ENCODE measurements around the gene SOBP. TPM values are rescaled to one million over a fixed set of nuclear protein-coding genes. Genes with fewer than 3 reads are reported as not detected.

Gene SOBP
- total RNA-seq, 4 donors from 2014 or later: 3.8 to 32.5 (median 19.4) TPM

DNA sequence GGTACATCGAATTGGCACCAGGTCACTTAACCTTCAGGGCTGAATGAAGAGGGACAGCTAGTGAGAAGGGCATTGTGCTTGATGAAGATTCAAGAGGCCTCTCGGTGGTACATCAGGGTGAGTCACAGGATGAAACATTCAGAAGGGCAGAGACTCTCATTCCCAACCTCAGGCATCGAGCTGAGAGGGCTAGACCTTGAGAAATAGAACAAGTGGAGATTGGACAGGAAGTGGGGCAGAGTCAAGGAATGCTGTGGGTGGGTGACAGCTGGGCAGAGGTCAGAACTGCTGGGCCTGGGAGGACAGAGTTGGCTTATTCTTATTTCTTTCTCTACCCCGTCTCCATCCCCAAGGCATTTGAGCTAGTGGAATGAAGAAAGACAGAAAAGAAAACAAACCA is 208.2 kb downstream of the SOBP start:
- in situ Hi-C loops (cut with MboI; ENCODE audit: low sequenced_read_pairs in 4 of 4) (loop anchor here in 1 of 4 donors (25.0 kb wide), 1 partner anchor 386 kb away; no protein-coding TSS in a partner anchor), intact Hi-C loops (cut with DNase I; ENCODE audit: low total_unique reads) (no loop called here)
- Histone ChIP-seq H3K9me3 (no peaks in the 10 kb centered on the region), H3K4me3 (no peak overlapping the region), H3K4me1 (no peaks in the 10 kb centered on the region), H3K27ac (no peak overlapping the region), H3K36me3 (no peaks in the 10 kb centered on the region), H3K27me3 (no peaks in the 10 kb centered on the region)
- DNase-seq (no peak), ATAC-seq (no peak)
- no peak for TF ChIP-seq POLR2A (IDR thresholded peaks at IDR 0.05)
- TF ChIP-seq, protein P1, sequence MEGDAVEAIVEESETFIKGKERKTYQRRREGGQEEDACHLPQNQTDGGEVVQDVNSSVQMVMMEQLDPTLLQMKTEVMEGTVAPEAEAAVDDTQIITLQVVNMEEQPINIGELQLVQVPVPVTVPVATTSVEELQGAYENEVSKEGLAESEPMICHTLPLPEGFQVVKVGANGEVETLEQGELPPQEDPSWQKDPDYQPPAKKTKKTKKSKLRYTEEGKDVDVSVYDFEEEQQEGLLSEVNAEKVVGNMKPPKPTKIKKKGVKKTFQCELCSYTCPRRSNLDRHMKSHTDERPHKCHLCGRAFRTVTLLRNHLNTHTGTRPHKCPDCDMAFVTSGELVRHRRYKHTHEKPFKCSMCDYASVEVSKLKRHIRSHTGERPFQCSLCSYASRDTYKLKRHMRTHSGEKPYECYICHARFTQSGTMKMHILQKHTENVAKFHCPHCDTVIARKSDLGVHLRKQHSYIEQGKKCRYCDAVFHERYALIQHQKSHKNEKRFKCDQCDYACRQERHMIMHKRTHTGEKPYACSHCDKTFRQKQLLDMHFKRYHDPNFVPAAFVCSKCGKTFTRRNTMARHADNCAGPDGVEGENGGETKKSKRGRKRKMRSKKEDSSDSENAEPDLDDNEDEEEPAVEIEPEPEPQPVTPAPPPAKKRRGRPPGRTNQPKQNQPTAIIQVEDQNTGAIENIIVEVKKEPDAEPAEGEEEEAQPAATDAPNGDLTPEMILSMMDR (IDR thresholded peaks at IDR 0.05 in 4 of 5, conservative IDR thresholded peaks at IDR 0.05 in 1 of 5): no peak

DNA sequence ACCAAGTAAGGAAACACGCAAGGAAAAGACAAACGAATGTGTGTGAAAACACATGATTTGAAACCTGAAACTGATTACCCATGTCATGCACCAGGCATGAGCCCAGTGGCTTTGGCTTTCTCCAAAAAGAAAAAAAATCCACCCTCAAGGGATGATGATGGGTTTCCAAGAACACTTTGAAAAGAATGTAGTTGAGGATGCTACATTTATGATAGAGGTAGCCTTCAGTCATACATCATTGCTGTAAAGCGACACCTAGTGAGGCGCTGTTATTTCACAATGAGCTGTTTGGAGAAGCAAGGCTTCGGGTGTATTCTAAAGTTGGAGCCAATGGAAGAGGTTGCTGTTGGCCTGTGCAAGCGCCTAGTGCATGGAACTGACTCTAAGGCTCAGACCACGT is 209.3 kb downstream of the SOBP start:
- in situ Hi-C loops (cut with MboI; ENCODE audit: low sequenced_read_pairs in 4 of 4): loop anchor here in 1 of 4 donors (25.0 kb wide), 1 partner anchor 387 kb away; no protein-coding TSS in a partner anchor
- intact Hi-C loops (cut with DNase I; ENCODE audit: low total_unique reads): no loop called here
- ATAC-seq (no peak), DNase-seq (no peak)
- no peaks in the 10 kb centered on the region for H3K27me3 ChIP-seq
- H3K27ac ChIP-seq: no peak overlapping the region
- H3K4me1 ChIP-seq: no peaks in the 10 kb centered on the region
- TF ChIP-seq, protein P1 (IDR thresholded peaks at IDR 0.05 in 4 of 5, conservative IDR thresholded peaks at IDR 0.05 in 1 of 5): no peak
- TF ChIP-seq POLR2A (IDR thresholded peaks at IDR 0.05): no peak
- H3K9me3 ChIP-seq: no peaks in the 10 kb centered on the region
- no peaks in the 10 kb centered on the region for H3K36me3 ChIP-seq
- H3K4me3 ChIP-seq: no peak overlapping the region

DNA sequence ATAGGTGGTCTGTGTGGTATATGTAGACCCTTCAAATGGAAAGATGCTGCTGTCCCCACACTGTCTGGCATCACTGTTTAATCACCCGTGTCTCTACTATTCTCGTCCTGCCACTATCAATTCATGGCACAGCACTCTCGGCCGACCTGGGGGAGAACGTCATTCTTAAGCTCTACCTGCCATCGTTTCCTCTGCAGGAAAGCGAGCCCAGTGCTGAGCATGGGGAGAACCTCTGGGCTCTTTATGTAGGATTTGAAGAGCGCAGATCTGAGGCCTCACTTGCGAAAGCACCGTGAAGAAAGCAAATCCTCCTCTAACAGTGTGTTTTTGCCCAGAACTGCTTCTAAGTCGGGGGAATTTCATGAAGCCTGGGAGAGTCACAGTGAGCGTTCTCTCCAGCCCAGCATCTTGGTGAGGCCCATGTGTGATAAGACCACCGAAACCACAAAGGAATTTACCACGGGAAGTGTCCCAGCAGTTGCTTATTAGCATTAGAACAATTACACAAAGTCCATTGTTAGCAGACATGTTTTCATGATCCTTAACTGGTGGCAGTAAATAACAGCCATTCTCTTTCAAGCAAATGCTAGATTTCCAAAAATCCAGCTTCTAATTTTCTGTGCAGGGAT is 209.9 kb downstream of the SOBP start:
- Histone ChIP-seq H3K27ac (no peak overlapping the region), H3K4me3 (no peak overlapping the region), H3K4me1 (no peaks in the 10 kb centered on the region), H3K36me3 (no peaks in the 10 kb centered on the region), H3K27me3 (no peaks in the 10 kb centered on the region), H3K9me3 (no peaks in the 10 kb centered on the region)
- ATAC-seq: no peak
- in situ Hi-C loops (cut with MboI; ENCODE audit: low sequenced_read_pairs in 4 of 4) (loop anchor here in 2 of 4 donors (25.0 kb wide), 1 partner anchor 388 kb away; no protein-coding TSS in a partner anchor), intact Hi-C loops (cut with DNase I; ENCODE audit: low total_unique reads) (loop anchor here (10.0 kb wide), 1 partner anchor 385 kb away; no protein-coding TSS in a partner anchor)
- no peak for DNase-seq
- TF ChIP-seq, protein P1 (IDR thresholded peaks at IDR 0.05 in 4 of 5, conservative IDR thresholded peaks at IDR 0.05 in 1 of 5): no peak

DNA sequence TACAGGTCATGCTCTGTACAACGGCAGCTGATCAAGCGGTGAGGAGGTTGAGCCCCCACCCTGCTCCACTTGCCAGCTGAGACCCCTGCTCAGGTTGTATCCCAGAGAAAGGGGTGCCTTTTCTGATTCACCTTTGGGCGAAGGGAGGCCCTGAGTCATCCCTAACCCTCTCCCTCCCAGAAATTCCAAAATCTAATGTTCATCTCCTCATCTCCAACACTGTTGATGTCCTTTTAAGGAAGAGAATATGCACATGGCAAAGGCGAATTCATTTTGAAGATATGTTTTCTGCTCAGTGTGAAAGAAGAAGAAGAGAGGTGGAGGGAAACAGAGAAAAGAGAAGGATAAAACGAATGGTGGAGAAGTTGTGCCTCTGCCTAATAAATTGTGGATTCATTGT is 213.7 kb downstream of the SOBP start:
- in situ Hi-C loops (cut with MboI; ENCODE audit: low sequenced_read_pairs in 4 of 4): loop anchor here in 1 of 4 donors (25.0 kb wide), 1 partner anchor 391 kb away; no protein-coding TSS in a partner anchor

More for the DNA sequence above, 213.7 kb downstream of the SOBP start:
- no peak overlapping the region for H3K27ac ChIP-seq
- H3K4me3 ChIP-seq: no peak overlapping the region
- no peaks in the 10 kb centered on the region for H3K9me3 ChIP-seq
- H3K27me3 ChIP-seq: no peaks in the 10 kb centered on the region
- ATAC-seq: no peak
- no peak for DNase-seq
- no peaks in the 10 kb centered on the region for H3K36me3 ChIP-seq
- H3K4me1 ChIP-seq: no peaks in the 10 kb centered on the region
- no peak for TF ChIP-seq POLR2A (IDR thresholded peaks at IDR 0.05)
- TF ChIP-seq, protein P1 (IDR thresholded peaks at IDR 0.05 in 4 of 5, conservative IDR thresholded peaks at IDR 0.05 in 1 of 5): no peak
- intact Hi-C loops (cut with DNase I; ENCODE audit: low total_unique reads): loop anchor here (1.0 to 10.0 kb wide), 2 partner anchors 28 to 389 kb away; no protein-coding TSS in a partner anchor

Measured in gastrocnemius medialis (tissue), 4 donors.